Erythroblast (primary cell): Measurements from ENCODE around the gene TCF15.
"Not testable (repeated sequence)": the region's sequence is repeated elsewhere in the genome, so short reads cannot be mapped to it uniquely, and the experiment has no call there.

Source experiments
- DNase-seq, 2 experiments: peaks; one replicate each; lab custom pipeline; 2025; lab: John Stamatoyannopoulos, UW
- GATA1 ChIP-seq: IDR thresholded peaks from 2 replicates; pipeline ENCODE4 v1.6.1; 2011; ENCODE audit warnings: low read depth, mild to moderate bottlenecking, control low read depth, low read length, moderate library complexity
- POLR2A ChIP-seq: IDR thresholded peaks from 2 replicates; pipeline ENCODE4 v1.6.1; 2011; ENCODE audit warnings: mild to moderate bottlenecking, low read length

TCF15 gene

GRCh38 chr20:595330-596308, 14.5 kb downstream of the TCF15 start:
- DNase-seq: no peak
- TF ChIP-seq GATA1 (no peak), POLR2A (no peak)

GRCh38 chr20:592506-592905, 17.6 kb downstream of the TCF15 start:
- no peak for DNase-seq
- no peak for TF ChIP-seq GATA1
- TF ChIP-seq POLR2A: no peak

GRCh38 chr20:591941-592340, 18.2 kb downstream of the TCF15 start:
- DNase-seq: no peak
- no peak for TF ChIP-seq GATA1
- no peak for TF ChIP-seq POLR2A

- TF ChIP-seq POLR2A (no peak), GATA1 (no peak)
- DNase-seq: no peak
Measured at GRCh38 chr20:588932-589672, 21.0 kb downstream of the TCF15 start.

- no peak for TF ChIP-seq GATA1
- no peak for TF ChIP-seq POLR2A
- DNase-seq: no peak
Measured at GRCh38 chr20:588476-588875, 21.6 kb downstream of the TCF15 start.

GRCh38 chr20:584971-585301, 25.2 kb downstream of the TCF15 start:
- no peak for DNase-seq
- TF ChIP-seq POLR2A (no peak), GATA1 (no peak)

- DNase-seq: peak; percentile 17 to 43
- TF ChIP-seq POLR2A (no peak), GATA1 (no peak)
Measured at GRCh38 chr20:584161-584970, 25.7 kb downstream of the TCF15 start.

- DNase-seq: no peak
- TF ChIP-seq POLR2A (no peak), GATA1 (no peak)
Measured at GRCh38 chr20:582204-582603, 27.9 kb downstream of the TCF15 start.

- DNase-seq: not testable (repeated sequence)
Measured at GRCh38 chr20:578940-579690, 31.0 kb downstream of the TCF15 start.

- DNase-seq: peak; percentile 39 to 43
- TF ChIP-seq POLR2A: no peak
- no peak for TF ChIP-seq GATA1
Measured at GRCh38 chr20:577167-577791, 32.8 kb downstream of the TCF15 start.

- TF ChIP-seq GATA1 (no peak), POLR2A (no peak)
- no peak for DNase-seq
Measured at GRCh38 chr20:576156-576555, 34.0 kb downstream of the TCF15 start.

- no peak for DNase-seq
- TF ChIP-seq POLR2A (no peak), GATA1 (no peak)
Measured at GRCh38 chr20:575230-575629, 34.9 kb downstream of the TCF15 start.

GRCh38 chr20:574297-574942, 35.7 kb downstream of the TCF15 start:
- DNase-seq: no peak
- TF ChIP-seq GATA1 (no peak), POLR2A (no peak)
